ENCODE measurements around the gene AXDND1. TPM values are rescaled to one million over a fixed set of nuclear protein-coding genes. Genes with fewer than 3 reads are reported as not detected.

The AXDND1 gene
- total RNA-seq, 1 experiment from 2014 or later: 0.48 TPM

DNA sequence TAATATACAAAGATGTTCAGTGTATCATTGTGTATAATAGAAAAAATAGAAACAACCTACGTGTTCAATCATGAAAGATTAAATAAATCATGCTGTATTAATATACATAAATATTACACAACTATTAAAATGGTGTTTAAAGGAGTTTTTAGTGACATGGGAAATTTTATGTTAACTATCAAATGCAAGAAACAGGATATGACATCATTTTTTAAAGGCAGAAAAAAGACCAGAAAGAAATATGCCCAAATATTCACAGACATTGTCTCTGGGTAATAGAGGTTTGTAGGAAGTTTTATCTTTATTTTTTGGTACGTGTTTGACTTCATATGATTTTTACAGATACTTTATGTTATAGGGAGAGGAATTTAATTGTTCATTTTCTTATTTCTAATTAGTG, 176.0 kb downstream of the AXDND1 start:
- H2BK20ac ChIP-seq (ENCODE audit: low read depth, low read length, poor library complexity, severe bottlenecking): no peak overlapping the region
- H3K79me1 ChIP-seq (ENCODE audit: insufficient read depth, low read depth, low read length, poor library complexity, severe bottlenecking): no peaks in the 10 kb centered on the region
- Mint-ChIP-seq H3K36me3 (ENCODE audit: insufficient read depth in 1 of 3, low read depth in 3 of 3) (peaks cover 19 to 29% (median 19%) of the 10 kb centered on the region in 3 experiments), H3K27me3 (ENCODE audit: low read depth) (peaks cover 2% of the 10 kb centered on the region), H3K27ac (no peak overlapping the region), H3K9me3 (peaks cover 29 to 36% of the 10 kb centered on the region in 2 experiments), H3K4me3 (no peak overlapping the region), H3K4me1 (peaks cover 0 to 3% of the 10 kb centered on the region in 2 experiments; a peak in 1 of 4 replicates)
- no peak overlapping the region for H2AK5ac ChIP-seq (ENCODE audit: insufficient read length, low read length)
- H3K79me2 ChIP-seq (ENCODE audit: insufficient read depth, low read length): no peaks in the 10 kb centered on the region
- no peak for DNase-seq
- H3K56ac ChIP-seq (ENCODE audit: insufficient read length, low read depth, low read length): no peak overlapping the region
- H3K27me3 ChIP-seq (ENCODE audit: insufficient read depth, low read length): no peaks in the 10 kb centered on the region
- H3K4ac ChIP-seq (ENCODE audit: low read depth, low read length): no peak overlapping the region
- no peak overlapping the region for H3T11ph ChIP-seq (ENCODE audit: low read length)
- H3K9ac ChIP-seq (ENCODE audit: extremely low read depth, insufficient read length, low read length): no peak overlapping the region
- H4K91ac ChIP-seq (ENCODE audit: insufficient read length, low read depth, low read length): no peak overlapping the region
- no peak overlapping the region for H2BK12ac ChIP-seq (ENCODE audit: insufficient read length, low read depth, low read length)
- H4K8ac ChIP-seq (replicated peaks; ENCODE audit: insufficient read length, low read depth, low read length): no peak overlapping the region
- no peak overlapping the region for H2BK15ac ChIP-seq (ENCODE audit: low read depth, low read length)
- TF ChIP-seq, protein P1, sequence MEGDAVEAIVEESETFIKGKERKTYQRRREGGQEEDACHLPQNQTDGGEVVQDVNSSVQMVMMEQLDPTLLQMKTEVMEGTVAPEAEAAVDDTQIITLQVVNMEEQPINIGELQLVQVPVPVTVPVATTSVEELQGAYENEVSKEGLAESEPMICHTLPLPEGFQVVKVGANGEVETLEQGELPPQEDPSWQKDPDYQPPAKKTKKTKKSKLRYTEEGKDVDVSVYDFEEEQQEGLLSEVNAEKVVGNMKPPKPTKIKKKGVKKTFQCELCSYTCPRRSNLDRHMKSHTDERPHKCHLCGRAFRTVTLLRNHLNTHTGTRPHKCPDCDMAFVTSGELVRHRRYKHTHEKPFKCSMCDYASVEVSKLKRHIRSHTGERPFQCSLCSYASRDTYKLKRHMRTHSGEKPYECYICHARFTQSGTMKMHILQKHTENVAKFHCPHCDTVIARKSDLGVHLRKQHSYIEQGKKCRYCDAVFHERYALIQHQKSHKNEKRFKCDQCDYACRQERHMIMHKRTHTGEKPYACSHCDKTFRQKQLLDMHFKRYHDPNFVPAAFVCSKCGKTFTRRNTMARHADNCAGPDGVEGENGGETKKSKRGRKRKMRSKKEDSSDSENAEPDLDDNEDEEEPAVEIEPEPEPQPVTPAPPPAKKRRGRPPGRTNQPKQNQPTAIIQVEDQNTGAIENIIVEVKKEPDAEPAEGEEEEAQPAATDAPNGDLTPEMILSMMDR (conservative IDR thresholded peaks at IDR 0.05): no peak
- H2AFZ ChIP-seq (ENCODE audit: low read length): no peak overlapping the region
- H3K27ac ChIP-seq (ENCODE audit: insufficient read length, low read depth, low read length): no peak overlapping the region
- H3K18ac ChIP-seq (ENCODE audit: insufficient read length, low read depth, low read length): no peak overlapping the region
- no peak overlapping the region for H2BK120ac ChIP-seq (ENCODE audit: low read depth, low read length, poor library complexity, severe bottlenecking)
- no peaks in the 10 kb centered on the region for H3K4me1 ChIP-seq (ENCODE audit: insufficient read depth, low read length)
- H4K5ac ChIP-seq (ENCODE audit: insufficient read length, low read depth, low read length): no peak overlapping the region
- H3K4me2 ChIP-seq (ENCODE audit: insufficient read depth, insufficient read length, low read length): no peak overlapping the region
- no peaks in the 10 kb centered on the region for H4K20me1 ChIP-seq (ENCODE audit: control insufficient read depth, insufficient read depth, insufficient read length)
- H3K23me2 ChIP-seq (ENCODE audit: insufficient read length, low read depth, low read length, poor library complexity, severe bottlenecking): no peaks in the 10 kb centered on the region
- H3K23ac ChIP-seq (ENCODE audit: insufficient read length, low read depth, low read length): no peak overlapping the region
- no peaks in the 10 kb centered on the region for H3K9me3 ChIP-seq (ENCODE audit: control insufficient read depth, low read depth, low read length)
- WGBS (ENCODE audit: extremely low coverage, insufficient read length, low lambda C conversion rate): no CpG with 5 or more reads among the region's 2 CpGs
- H2BK5ac ChIP-seq (ENCODE audit: insufficient read length, low read length): no peak overlapping the region
- H3K14ac ChIP-seq (ENCODE audit: insufficient read depth, low read length): no peak overlapping the region
